Keratinocyte (primary cell): ENCODE data around the gene ERC2. TPM values are rescaled to one million over a fixed set of nuclear protein-coding genes. Genes with fewer than 3 reads are reported as not detected.

Experiments
- DNase-seq: peaks from one replicate; pipeline ENCODE4 v3.0.0-alpha.2; 2011; ENCODE audit warnings: low read depth, missing footprints, low spot score
- FAIRE-seq: peaks from 2 replicates; lab custom pipeline; 2011; peaks lifted over from hg19 to GRCh38; lab: Jason Lieb, UNC
- H2AFZ ChIP-seq: 2 replicates; pipeline ENCODE4 v1.6.0; 2012; ENCODE audit warnings: low read length, control low read depth, inconsistent platforms; ENCODE audit not compliant: control insufficient read depth
- H3K27ac ChIP-seq: 2 replicates; pipeline ENCODE4 v1.5.1; 2011; ENCODE audit warnings: low read length; ENCODE audit not compliant: control insufficient read depth, insufficient read depth
- H3K27me3 ChIP-seq: 3 replicates; pipeline ENCODE4 v1.6.0; 2011; ENCODE audit warnings: low read length; ENCODE audit not compliant: control insufficient read depth, insufficient read depth; ENCODE audit errors: extremely low read depth
- H3K36me3 ChIP-seq, 2 experiments: 2 replicates in 1 of 2; 3 replicates in 1 of 2; pipeline ENCODE4 v1.5.1; 2011; ENCODE audit warnings: low read length in 2 of 2, mild to moderate bottlenecking in 1 of 2; ENCODE audit not compliant: control insufficient read depth in 2 of 2, insufficient read depth in 2 of 2; ENCODE audit errors: extremely low read depth in 1 of 2
- H3K4me1 ChIP-seq: 3 replicates; pipeline ENCODE4 v1.5.1; 2011; ENCODE audit warnings: low read length; ENCODE audit not compliant: control insufficient read depth, insufficient read depth; ENCODE audit errors: extremely low read depth
- H3K4me2 ChIP-seq: 3 replicates; pipeline ENCODE4 v1.6.0; 2011; ENCODE audit warnings: low read depth, low read length; ENCODE audit not compliant: control insufficient read depth, insufficient read depth; ENCODE audit errors: extremely low read depth
- H3K4me3 ChIP-seq, 3 experiments: fragments of 200-600 bp in 1 of 3; sonication (generic) in 1 of 3; 2 replicates in 2 of 3; 3 replicates in 1 of 3; pipeline ENCODE4 v1.5.1; 2011 to 2016; ENCODE audit warnings: low read length in 3 of 3, mild to moderate bottlenecking in 3 of 3, control low read depth in 2 of 3, inconsistent platforms in 1 of 3, low read depth in 1 of 3, mixed read lengths in 1 of 3, mixed run types in 1 of 3, moderate library complexity in 1 of 3; ENCODE audit not compliant: control insufficient read depth in 2 of 3, insufficient read depth in 2 of 3; ENCODE audit errors: extremely low read depth in 1 of 3
- H3K79me2 ChIP-seq: 2 replicates; pipeline ENCODE4 v1.6.0; 2012; ENCODE audit warnings: low read length; ENCODE audit not compliant: control insufficient read depth, insufficient read depth
- H3K9ac ChIP-seq: 3 replicates; pipeline ENCODE4 v1.6.0; 2011; ENCODE audit warnings: low read length; ENCODE audit not compliant: control insufficient read depth, insufficient read depth; ENCODE audit errors: extremely low read depth
- H3K9me1 ChIP-seq: 3 replicates; pipeline ENCODE4 v1.6.0; 2011; ENCODE audit warnings: low read length; ENCODE audit not compliant: control insufficient read depth, insufficient read depth; ENCODE audit errors: extremely low read depth
- H3K9me3 ChIP-seq: 2 replicates; pipeline ENCODE4 v1.5.1; 2012; ENCODE audit warnings: low read depth, low read length; ENCODE audit not compliant: control insufficient read depth
- H4K20me1 ChIP-seq: 3 replicates; pipeline ENCODE4 v1.6.0; 2011; ENCODE audit warnings: low read length; ENCODE audit not compliant: control insufficient read depth, insufficient read depth; ENCODE audit errors: extremely low read depth
- CTCF ChIP-seq, 3 experiments: IDR thresholded peaks in 1 of 3; conservative IDR thresholded peaks in 1 of 3; optimal IDR thresholded peaks in 1 of 3; 2 replicates in 2 of 3; 3 replicates in 1 of 3; pipeline versions ENCODE3 to v1.5.1; 2011; ENCODE audit warnings: low read length in 3 of 3, mild to moderate bottlenecking in 3 of 3, moderate library complexity in 2 of 3, control low read depth in 1 of 3, inconsistent platforms in 1 of 3; ENCODE audit not compliant: insufficient read depth in 2 of 3; ENCODE audit errors: extremely low read depth in 1 of 3
- EZH2 ChIP-seq: IDR thresholded peaks from one replicate; pipeline ENCODE4 v1.6.1; 2012; ENCODE audit warnings: inconsistent platforms, mild to moderate bottlenecking, low read length, moderate library complexity
- dilution Hi-C: fragments of 300-500 bp; cut with MboI; formaldehyde crosslinking; loops from one replicate; pipeline ENCODE4 v1.7.0; 2020; ENCODE audit warnings: low sequenced_read_pairs; ENCODE audit not compliant: extremely low pct_ligation_motif_present
- polyA plus RNA-seq, 5 experiments: library from polyadenylated mRNA; depleted of rRNA in 3 of 5; stranded (reverse) in 3 of 5; stranded (forward) in 1 of 5; unstranded in 1 of 5; fragments of >200 nt; gene quantifications; 1 replicate in 1 of 5; 2 replicates in 3 of 5; 3 replicates in 1 of 5; pipeline versions ENCODE4 v1.2.1 to v1.2.3, GENCODE V29; 2011 to 2012; ENCODE audit warnings: missing spikeins in 2 of 5, low read depth in 1 of 5, low replicate concordance in 1 of 5

Gene ERC2
- polyA plus RNA-seq, 1 donor (not counting 4 experiments of a cell fraction or from before 2014, with no cell fraction given), result 0.08 TPM

DNA sequence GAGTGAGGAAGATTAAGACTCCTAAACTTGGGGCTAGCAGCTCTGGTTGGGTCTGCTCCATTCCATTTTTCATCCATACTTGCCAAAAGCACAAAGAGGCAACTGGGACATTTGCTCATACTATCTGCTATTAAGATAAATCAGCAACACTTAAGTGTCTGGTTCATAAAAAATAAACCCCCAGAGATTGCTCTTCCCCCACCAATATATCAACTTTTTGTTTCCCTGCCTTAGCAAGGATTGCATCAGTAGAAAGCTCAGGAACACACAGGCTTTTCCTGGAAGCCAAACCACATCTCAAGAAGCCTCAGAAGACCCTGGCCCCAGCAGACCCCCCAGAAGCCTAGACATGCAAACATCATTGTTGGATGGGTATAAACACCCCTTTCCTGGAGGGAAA is 748.8 kb downstream of the ERC2 start:
- H3K27me3 ChIP-seq, result peaks cover 7% of the 10 kb centered on the region
- H3K36me3 ChIP-seq, result no peaks in the 10 kb centered on the region
- H3K27ac ChIP-seq, result no peak overlapping the region
- no peak for DNase-seq
- H4K20me1 ChIP-seq, result no peaks in the 10 kb centered on the region
- TF ChIP-seq CTCF (optimal IDR thresholded peaks at IDR 0.05 in 1 of 3, IDR thresholded peaks at IDR 0.05 in 1 of 3, conservative IDR thresholded peaks at IDR 0.05 in 1 of 3; ENCODE audit: extremely low read depth in 1 of 3, insufficient read depth in 2 of 3, low read length in 3 of 3) (no peak), EZH2 (no peak)
- H3K4me3 ChIP-seq, result no peak overlapping the region
- dilution Hi-C loops, result no loop called here
- H3K4me2 ChIP-seq, result no peak overlapping the region
- H3K9ac ChIP-seq, result no peak overlapping the region
- no peaks in the 10 kb centered on the region for H3K4me1 ChIP-seq
- no peaks in the 10 kb centered on the region for H3K9me1 ChIP-seq
- no peak for FAIRE-seq
- H2AFZ ChIP-seq, result no peak overlapping the region
- H3K9me3 ChIP-seq, result no peaks in the 10 kb centered on the region
- no peaks in the 10 kb centered on the region for H3K79me2 ChIP-seq

GRCh38 chr3:55719006-55719405 is 749.3 kb downstream of the ERC2 start:
- no peak overlapping the region for H2AFZ ChIP-seq
- dilution Hi-C loops, result no loop called here
- H3K36me3 ChIP-seq, result no peaks in the 10 kb centered on the region
- H3K27ac ChIP-seq, result no peak overlapping the region
- H3K9me1 ChIP-seq, result no peaks in the 10 kb centered on the region
- no peaks in the 10 kb centered on the region for H3K79me2 ChIP-seq
- H3K27me3 ChIP-seq, result peaks cover 3% of the 10 kb centered on the region
- H3K4me2 ChIP-seq, result no peak overlapping the region
- no peak overlapping the region for H3K4me3 ChIP-seq
- H3K9me3 ChIP-seq, result no peaks in the 10 kb centered on the region
- DNase-seq (no peak), FAIRE-seq (no peak)
- no peak overlapping the region for H3K9ac ChIP-seq
- H4K20me1 ChIP-seq, result no peaks in the 10 kb centered on the region
- no peaks in the 10 kb centered on the region for H3K4me1 ChIP-seq
- TF ChIP-seq EZH2 (no peak), CTCF (optimal IDR thresholded peaks at IDR 0.05 in 1 of 3, IDR thresholded peaks at IDR 0.05 in 1 of 3, conservative IDR thresholded peaks at IDR 0.05 in 1 of 3; ENCODE audit: extremely low read depth in 1 of 3, insufficient read depth in 2 of 3, low read length in 3 of 3) (no peak)
